ENCODE measurements around the gene SAMD5.
"Not testable (repeated sequence)": the region's sequence is repeated elsewhere in the genome, so short reads cannot be mapped to it uniquely, and the experiment has no call there.

SAMD5 gene

DNA sequence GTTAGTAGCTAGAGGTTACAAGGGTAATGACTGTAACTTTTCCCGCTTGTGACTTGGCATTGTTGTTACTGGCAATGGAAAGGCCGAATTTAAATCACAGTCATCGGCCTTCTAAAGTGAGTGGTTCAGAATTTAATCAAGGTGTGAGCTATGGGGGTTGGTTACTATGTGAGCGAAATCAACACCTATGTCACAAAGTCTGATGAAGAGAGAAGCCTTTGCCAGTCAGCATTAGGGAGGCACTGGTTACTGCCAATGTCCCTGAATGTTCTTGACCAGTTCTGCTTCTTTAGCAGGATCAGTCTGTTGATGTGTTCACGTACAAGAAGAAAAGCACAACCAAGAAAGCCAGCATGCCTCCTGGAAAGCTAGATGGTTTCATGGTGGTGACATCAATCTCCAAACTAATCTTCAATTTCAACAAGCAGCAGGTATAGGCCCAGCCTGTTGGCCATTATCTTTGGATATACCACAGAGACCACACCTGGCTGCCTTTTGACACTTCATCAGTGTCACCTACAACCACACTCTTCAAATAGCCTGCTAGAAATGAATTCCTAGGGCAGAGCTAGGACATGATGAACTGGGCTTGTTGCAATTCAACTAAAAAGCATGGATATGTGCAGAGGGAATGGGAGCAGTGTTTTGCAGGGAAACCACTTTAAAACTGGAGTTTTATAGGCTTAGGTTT is 17.2 kb downstream of the SAMD5 start:
- in situ Hi-C loops (cut with HindIII; ENCODE audit: low pct_ligation_motif_present, low pct_unique_long_range_greater_than_20kb, low sequenced_read_pairs), result no loop called here
- no peak for DNase-seq

DNA sequence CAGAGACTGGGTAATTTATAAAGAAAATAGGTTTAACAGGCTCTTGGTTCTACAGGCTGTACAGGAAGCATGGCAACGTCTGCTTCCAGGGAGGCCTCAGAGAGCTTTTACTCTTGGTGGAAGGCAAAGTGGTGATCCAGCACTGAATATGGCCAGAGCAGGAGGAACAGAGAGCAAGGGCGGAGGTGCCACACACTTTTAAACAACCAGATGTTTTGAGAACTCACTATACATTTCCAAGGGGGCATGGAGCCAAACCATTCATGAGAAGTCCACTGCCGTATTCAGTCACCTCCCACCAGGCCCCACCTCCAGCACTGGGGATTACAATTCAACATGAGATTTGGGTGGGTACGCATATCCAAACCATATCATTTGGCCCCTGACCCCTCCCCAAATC is 18.7 kb downstream of the SAMD5 start:
- in situ Hi-C loops (cut with HindIII; ENCODE audit: low pct_ligation_motif_present, low pct_unique_long_range_greater_than_20kb, low sequenced_read_pairs), result no loop called here
- DNase-seq, result no peak

GRCh38 chr6:147528511-147529145 is 20.1 kb downstream of the SAMD5 start:
- DNase-seq, result no peak
- in situ Hi-C loops (cut with HindIII; ENCODE audit: low pct_ligation_motif_present, low pct_unique_long_range_greater_than_20kb, low sequenced_read_pairs), result no loop called here

DNA sequence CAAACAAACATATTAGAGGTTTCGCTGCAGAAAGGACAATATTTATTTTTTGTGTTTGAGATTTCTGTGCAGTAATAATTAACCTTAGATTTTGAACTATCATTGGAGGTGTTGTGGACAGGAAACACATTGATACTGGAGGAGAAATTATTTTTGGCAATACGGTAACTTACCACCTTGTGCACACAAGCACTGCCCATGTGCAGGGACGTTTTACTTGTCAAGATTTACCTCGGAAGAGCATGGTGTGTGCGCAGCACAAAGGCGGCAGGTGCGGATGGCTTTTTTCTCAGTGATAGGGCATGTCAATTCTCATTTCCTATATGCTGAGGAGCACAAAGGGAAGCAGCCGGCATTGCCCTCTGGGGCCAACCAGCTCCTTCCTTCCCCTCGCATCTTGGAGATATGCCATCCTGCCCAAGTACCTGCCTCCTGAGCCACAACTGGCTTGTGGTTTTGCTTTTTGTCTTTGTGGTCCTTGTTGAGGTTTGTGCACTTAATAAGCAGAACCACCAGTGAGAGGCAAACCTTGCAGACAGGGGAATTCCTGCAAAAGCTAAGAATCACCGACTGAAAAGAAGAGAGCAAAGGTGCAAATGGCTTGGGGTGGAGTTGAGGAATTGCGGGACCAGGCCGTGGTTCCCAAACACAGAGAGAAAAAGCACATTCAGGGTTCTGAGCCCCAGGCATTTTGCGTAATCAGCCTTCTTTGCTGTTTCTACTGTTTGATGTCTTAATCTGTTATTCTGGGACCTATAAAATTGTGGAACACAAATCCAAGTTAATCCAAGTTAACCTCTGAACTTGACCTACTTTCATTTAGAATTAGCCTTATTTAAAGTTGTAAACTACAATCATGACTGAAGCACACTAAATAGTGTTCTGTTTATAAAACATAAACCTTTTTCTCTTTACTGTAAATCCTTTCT is 21.9 kb downstream of the SAMD5 start:
- no peak for DNase-seq
- in situ Hi-C loops (cut with HindIII; ENCODE audit: low pct_ligation_motif_present, low pct_unique_long_range_greater_than_20kb, low sequenced_read_pairs), result no loop called here

GRCh38 chr6:147531321-147531720 is 22.8 kb downstream of the SAMD5 start:
- in situ Hi-C loops (cut with HindIII; ENCODE audit: low pct_ligation_motif_present, low pct_unique_long_range_greater_than_20kb, low sequenced_read_pairs), result no loop called here
- DNase-seq, result no peak

DNA sequence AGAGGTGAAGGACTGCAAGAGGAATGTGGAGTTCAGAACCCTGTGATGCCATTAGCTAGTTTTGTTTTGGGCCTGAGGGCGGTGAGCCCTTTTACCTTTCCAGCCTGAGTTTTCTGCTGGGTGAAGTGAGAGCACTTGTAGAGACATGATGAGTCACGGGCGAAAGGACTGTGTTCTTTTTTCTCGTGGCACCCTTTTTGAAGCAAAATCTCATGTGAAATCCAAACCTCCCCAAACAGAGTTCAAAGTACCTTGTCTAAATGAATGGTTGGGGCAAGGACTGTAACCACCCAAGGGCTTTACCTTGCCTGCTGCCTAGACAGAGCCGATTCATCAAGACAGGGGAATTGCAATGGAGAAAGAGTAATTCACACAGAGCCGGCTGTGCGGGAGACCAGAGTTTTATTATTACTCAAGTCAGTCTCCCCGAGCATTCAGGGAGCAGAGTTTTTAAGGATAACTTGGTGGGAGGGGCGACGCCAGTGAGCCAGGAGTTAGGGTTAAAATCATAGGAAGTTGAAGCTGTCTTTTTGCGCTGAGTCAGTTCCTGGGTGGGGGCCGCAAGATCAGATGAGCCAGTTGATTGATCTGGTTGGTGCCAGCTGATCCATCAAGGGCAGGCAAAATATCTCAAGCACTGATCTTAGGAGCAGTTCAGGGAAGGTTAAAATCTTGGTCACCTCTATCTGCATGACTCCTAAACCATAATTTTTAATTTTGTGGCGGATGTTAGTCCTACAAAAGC is 25.8 kb downstream of the SAMD5 start:
- no peak for DNase-seq
- in situ Hi-C loops (cut with HindIII; ENCODE audit: low pct_ligation_motif_present, low pct_unique_long_range_greater_than_20kb, low sequenced_read_pairs), result no loop called here

DNA sequence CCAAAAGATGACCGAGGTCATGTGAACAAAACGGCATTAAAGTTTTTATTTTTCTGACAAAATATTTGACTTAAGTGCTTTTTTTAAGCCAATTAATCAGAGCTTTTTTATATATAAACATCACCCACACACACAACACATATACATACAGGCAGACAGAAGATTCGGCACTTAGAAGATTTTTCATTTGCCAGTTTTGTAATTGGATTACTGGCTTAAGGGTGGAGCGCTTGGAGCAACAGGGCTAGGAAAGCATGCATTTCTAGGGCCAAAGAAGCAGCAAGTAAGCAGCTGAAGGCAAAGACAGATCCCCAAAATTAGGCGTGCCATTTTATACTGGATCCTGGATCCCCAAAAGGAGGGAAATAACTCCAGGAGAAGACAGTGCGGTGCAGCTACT is 30.3 kb downstream of the SAMD5 start:
- in situ Hi-C loops (cut with HindIII; ENCODE audit: low pct_ligation_motif_present, low pct_unique_long_range_greater_than_20kb, low sequenced_read_pairs), result no loop called here
- DNase-seq, result no peak

GRCh38 chr6:147540075-147540474 is 31.6 kb downstream of the SAMD5 start:
- DNase-seq, result no peak
- in situ Hi-C loops (cut with HindIII; ENCODE audit: low pct_ligation_motif_present, low pct_unique_long_range_greater_than_20kb, low sequenced_read_pairs), result no loop called here

DNA sequence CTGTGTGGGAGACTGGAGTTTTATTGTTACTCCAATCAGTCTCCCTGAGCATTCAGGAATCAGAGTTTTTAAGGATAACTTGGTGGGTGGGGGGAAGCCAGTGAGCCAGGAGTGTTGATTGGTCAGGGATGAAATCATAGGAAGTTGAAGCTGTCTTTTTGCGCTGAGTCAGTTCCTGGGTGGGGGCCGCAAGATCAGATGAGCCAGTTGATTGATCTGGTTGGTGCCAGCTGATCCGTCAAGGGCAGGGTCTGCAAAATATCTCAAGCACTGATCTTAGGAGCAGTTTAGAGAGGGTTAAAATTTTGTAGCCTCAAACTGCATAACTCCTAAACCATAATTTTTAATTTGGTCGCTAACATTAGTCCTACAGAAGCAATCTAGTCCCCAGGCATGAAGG is 33.9 kb downstream of the SAMD5 start:
- in situ Hi-C loops (cut with HindIII; ENCODE audit: low pct_ligation_motif_present, low pct_unique_long_range_greater_than_20kb, low sequenced_read_pairs); DNase-seq: not testable (repeated sequence)

DNA sequence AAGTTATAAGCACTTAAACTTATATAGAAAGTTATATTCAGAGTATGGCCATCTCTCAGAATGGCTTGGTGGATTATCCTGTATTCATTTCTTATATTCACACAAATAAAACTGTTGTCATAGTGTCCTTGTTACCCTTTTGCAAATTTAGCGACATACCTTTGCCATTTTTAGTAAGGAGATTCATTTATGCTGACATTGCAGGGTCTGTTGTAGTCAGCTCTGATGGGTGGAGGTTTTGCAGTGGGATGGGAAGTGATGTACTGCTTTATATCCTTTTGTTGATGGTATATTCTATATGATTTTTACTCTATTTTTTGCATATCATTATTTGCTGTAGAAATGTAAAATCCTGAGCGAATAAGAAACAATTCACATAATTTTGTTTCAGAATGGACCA is 35.9 kb downstream of the SAMD5 start:
- in situ Hi-C loops (cut with HindIII; ENCODE audit: low pct_ligation_motif_present, low pct_unique_long_range_greater_than_20kb, low sequenced_read_pairs), result no loop called here
- no peak for DNase-seq

DNA sequence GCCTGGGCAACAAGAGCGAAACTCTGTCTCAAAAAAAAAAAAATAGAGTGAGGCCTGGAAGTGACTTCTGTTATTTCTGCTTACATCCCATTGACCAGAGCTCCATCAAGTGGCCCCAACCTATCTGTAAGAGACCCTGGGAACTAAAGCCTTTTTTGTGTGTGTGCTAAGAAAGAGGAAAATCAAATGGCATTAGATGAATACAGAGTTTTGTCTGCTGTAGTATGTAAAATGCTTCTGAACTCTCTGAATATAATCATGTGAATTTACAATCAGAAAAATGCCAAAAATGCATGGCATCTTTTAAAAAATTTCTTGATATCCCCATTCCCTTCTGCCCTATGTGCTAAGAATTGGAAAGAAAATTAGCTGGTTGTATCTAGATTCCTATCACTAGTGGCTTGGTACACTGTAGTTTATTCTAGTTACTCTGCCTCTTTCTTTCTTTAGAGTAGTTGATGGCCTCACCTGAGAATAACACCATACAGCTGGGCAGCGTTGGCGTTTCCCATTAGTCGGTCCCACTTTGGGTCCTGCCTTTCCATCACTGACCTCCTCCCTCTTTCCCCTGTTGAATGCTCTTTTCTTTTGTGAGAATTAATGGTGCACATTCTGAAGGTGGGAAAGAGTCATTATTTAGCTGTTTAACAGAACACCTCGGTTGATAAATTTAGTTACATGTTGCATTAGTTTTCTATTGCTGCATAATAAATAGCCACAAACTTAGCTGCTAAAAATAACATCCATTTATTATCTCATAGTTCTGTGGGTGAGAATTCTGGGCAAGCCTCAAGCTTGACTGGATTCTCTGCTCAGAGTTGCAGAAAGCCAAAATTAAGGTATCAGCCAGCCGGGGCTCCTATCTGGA is 38.2 kb downstream of the SAMD5 start:
- in situ Hi-C loops (cut with HindIII; ENCODE audit: low pct_ligation_motif_present, low pct_unique_long_range_greater_than_20kb, low sequenced_read_pairs), result no loop called here
- no peak for DNase-seq

- in situ Hi-C loops (cut with HindIII; ENCODE audit: low pct_ligation_motif_present, low pct_unique_long_range_greater_than_20kb, low sequenced_read_pairs), result no loop called here
Observed at GRCh38 chr6:147547369-147547902, 38.9 kb downstream of the SAMD5 start.

GRCh38 chr6:147548921-147549475 is 40.5 kb downstream of the SAMD5 start:
- DNase-seq, result no peak
- in situ Hi-C loops (cut with HindIII; ENCODE audit: low pct_ligation_motif_present, low pct_unique_long_range_greater_than_20kb, low sequenced_read_pairs), result no loop called here

More at GRCh38 chr6:147547369-147547902, 38.9 kb downstream of the SAMD5 start:
- no peak for DNase-seq

DNA sequence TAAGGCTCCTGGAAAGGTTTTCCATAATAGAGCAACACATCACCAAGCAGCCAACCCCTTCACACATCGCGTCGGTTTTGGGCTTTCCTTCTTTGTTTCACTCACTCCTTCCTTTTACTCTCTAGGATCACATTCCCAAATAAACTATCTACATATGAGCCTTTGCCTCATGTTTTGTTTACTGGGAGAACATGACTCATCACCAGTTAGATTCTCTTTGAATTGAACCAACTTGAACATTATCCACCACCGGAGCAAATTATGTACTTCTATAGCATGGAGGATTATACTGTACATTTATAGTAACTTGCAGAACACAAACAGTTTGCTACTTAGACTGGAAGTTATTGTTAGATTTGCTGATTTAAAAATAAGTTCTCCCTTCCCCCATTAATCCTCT is 41.0 kb downstream of the SAMD5 start:
- no peak for DNase-seq
- in situ Hi-C loops (cut with HindIII; ENCODE audit: low pct_ligation_motif_present, low pct_unique_long_range_greater_than_20kb, low sequenced_read_pairs), result no loop called here

- in situ Hi-C loops (cut with HindIII; ENCODE audit: low pct_ligation_motif_present, low pct_unique_long_range_greater_than_20kb, low sequenced_read_pairs), result no loop called here
- DNase-seq, result no peak
Observed at GRCh38 chr6:147551976-147552375, 43.5 kb downstream of the SAMD5 start.

DNA sequence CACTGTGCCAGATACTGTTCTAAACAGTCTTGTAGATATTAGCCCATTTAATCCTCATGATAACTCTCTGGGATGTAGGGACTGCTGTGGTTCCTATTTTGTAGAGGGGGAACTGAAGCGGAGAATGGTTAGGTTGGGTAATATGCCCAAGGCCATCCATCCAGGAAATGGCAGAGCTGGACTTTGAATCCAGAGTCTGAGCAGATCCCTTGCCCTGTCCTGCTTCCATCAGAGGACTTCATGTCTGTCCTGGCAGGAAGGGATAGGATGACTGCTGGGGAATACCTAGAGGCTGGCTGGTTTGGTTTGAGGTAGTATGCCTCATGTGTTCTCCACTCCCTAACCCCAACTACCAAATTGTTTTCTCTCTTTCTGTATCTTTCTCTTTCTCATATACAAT is 44.6 kb downstream of the SAMD5 start:
- in situ Hi-C loops (cut with HindIII; ENCODE audit: low pct_ligation_motif_present, low pct_unique_long_range_greater_than_20kb, low sequenced_read_pairs), result no loop called here
- no peak for DNase-seq

GRCh38 chr6:147554281-147554680 is 45.8 kb downstream of the SAMD5 start:
- in situ Hi-C loops (cut with HindIII; ENCODE audit: low pct_ligation_motif_present, low pct_unique_long_range_greater_than_20kb, low sequenced_read_pairs), result no loop called here
- no peak for DNase-seq

Measured in ACHN (cell line).